GDM1 (cell line): Measurements from ENCODE around the gene CPPED1.

Source experiments
- DNase-seq: peaks from one replicate; lab custom pipeline; 2025; lab: John Stamatoyannopoulos, UW

Gene CPPED1

DNA sequence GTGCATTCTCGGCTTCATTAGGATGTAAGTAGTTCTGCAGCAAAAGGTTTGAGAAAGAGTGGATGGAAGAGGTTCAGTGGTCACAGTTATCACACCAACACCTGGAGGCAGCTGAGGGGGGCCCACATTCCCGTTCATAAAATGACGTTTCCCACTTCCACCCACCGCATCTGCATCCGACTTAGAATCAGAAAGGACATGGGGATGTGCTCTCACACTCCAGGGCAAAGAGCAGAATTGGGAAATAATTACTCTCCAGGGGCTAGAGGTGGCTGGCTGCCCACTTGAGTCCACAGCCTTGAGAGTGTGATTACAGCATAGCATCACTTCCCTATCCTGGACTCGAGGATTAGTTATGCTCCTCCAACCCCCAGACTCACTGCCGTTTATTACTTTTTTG lies 122.0 kb downstream of the CPPED1 start:
- DNase-seq: no peak

DNA sequence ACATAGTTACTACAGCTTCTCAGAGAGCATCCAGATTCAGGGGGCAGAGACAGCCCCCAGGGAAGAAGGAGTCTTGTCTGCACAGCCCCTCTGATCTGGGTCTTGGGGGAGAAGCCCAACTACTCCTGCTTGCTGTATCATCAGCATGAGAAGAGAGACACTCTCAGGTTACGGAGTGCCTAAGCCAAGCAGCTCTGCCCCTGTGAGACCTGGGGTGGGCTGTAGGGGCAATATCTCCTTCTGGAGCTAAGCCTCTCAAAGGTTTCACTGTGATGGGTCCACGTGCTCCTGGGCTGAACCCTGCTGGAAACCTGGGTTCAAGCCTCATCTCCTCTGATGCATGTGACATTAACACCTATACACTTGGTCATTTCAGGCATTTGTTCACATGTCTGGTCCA lies 123.2 kb downstream of the CPPED1 start:
- no peak for DNase-seq

DNA sequence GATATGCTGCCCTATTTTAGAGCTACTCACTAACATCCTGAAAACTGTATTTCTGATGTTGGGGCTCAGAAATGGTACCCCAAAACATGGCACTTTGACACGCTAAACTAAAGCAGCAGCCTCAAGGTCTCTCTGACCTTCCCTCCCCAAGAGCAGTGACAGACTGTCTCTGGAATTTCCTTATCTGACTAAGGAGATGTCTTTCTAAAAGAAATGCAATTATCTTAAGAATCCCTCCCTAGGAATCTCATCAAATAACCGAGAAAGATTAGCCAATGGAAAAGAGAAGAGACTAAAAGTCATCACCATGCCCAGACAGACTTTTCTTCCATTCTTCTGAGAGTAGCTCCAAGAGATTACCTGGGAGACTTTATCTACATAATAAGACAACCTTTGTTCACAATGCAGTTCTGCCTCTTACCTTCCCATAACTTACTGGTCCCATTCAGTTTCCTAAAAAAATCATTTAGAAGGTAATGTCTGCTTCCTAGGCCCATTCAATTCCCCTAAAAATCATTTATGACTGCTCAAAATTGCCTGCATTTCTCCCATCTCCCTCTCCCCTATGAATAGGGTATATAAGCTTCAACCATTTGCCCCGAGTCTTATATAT lies 123.9 kb downstream of the CPPED1 start:
- no peak for DNase-seq

DNA sequence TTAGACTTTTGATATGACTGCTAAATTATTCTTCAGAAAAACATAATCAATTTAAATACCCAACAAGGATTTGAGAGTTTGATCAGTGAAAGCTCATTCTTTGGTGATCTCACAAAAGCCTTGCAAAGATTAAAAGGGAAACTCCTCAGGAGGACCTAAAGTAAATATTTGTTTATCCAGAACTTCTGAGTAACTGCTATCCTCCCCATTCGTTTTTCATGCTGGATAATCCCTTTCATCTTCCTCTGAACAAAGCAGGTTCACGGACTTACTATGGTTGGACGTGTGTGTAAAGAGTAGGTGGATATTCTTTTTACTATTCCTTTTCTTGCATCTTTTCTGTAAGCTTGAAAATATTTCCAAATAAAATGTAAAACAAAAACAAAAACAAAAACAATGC lies 124.7 kb downstream of the CPPED1 start:
- no peak for DNase-seq

DNA sequence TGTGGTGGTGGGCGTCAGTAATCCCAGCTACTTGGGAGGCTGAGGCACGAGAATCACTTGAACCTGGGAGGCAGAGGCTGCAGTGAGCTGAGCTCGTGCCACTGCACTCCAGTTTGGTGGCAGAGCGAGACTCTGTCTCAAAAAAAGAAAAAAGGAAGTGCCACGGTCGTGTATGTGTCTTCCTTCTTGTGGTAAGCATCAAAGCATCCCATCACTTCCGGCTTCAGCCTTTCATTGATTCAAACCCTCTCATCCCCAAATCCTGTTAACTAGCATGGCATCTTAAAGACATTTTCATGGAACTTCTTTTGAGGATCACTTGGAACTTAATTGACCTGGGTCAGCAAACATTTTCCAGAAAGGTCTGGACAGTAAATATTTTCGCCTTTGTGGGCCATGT lies 126.2 kb downstream of the CPPED1 start:
- DNase-seq: no peak

DNA sequence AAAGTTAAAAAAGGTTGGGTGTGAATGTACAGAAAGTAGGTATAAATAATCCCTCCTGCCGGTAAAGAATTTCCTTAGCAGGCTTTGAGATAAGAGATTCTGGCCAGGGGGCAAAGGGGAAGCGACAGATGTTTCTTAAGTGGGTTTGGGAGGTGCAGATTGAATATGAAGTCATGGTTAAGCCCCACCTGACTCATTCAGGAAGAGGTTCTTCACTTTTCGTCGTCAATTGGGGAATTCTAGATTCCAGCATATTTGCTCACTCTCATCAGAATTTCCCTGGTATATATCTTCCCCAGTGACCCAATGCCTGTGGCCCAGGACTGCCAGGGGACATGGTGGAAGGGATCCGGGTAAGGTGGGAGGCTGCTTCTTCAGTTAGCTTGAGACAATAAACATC lies 127.8 kb downstream of the CPPED1 start:
- no peak for DNase-seq

DNA sequence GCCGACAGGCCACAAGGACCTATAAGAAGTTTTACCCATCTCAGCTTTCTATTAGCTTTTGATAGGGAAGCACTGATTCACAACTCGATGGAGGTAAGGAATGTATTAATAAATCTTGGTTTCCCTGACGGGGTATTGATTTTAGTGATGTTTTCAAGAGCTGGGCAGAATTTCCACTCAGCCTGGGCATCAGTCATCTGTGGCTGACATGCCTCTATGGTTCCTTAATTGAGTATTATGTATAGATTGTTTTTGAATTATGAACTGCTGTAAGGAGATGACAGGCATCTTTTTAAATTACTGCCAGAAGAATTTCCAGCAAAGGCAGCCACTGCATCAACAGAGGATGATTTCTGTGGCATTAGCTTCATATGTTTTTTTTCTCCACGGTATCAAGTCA lies 128.6 kb downstream of the CPPED1 start:
- DNase-seq: no peak

DNA sequence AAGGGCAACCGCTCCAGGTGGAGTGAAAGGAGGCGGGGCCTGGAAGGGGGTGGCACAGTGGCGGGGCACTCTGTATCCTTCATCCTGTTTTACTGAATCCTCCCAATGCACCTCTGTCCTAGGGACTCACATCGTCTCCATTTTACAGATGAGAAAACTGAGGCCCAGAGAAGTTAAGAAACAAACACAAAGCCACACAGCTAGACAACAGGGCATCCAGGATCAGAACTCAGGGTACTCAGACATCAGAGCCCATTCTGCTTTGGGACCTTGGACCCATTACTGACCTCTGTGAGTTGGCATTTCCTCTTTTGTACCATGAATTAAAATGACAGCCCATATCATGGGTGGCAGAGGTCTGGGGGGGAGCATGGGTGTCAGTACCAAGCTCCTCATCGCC lies 129.2 kb downstream of the CPPED1 start:
- DNase-seq: no peak

DNA sequence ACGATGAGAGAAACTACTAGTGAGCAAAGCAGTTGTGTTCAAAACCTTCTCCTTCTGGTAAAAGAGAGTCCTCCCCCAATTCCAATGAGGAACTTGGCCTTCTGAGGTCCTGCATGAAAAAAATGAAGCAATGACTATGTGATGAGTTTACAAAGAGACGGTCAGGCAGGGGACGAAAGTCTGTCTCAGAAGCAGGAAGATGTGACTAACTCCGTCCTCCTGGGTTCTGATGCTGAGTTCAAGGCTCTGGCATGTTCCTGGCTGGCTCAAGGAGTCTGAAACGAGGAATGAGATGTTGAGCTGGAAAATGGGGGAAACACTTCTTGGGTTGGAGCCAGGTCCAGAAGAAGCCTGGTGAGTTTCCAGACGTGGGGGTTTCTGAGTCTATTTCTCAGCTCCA lies 129.6 kb downstream of the CPPED1 start:
- no peak for DNase-seq

DNA sequence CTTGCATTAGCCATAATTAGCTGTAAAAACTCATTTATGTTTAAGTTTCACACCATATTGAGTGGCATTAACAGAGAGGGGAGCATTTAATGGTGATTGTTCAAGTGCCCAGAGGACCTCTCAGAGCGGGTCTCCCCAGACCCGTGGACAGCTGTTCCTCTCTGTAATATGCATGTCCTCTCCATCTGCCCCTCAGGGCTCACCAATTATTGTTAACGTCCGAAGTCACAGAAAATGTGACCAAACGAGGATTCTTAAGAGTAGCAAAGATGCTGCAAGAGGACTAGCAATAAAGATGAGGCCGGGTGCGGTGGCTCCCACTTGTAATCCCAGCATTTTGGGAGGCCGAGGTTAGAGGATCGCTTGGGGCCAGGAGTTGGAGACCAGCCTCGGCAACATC lies 130.2 kb downstream of the CPPED1 start:
- DNase-seq: no peak

DNA sequence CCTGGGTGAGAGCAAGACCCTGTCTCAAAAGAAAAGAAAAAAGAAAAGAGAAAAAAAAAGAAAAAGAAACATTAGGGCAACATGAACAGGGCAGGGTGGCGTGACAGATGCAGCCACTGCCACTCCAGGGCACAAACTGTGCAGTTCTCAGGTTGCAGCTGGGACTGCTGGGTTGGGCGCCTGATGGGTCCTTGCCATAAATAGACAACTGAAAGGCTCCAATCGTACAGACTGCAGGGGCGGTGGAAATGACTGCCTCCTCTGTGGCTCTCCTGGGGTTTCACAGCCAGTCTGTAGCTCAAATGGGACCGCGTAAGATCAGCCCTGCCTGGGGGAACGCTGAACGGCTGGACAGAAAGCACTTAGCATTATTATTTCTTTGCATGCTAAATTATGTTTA lies 130.7 kb downstream of the CPPED1 start:
- DNase-seq: no peak

DNA sequence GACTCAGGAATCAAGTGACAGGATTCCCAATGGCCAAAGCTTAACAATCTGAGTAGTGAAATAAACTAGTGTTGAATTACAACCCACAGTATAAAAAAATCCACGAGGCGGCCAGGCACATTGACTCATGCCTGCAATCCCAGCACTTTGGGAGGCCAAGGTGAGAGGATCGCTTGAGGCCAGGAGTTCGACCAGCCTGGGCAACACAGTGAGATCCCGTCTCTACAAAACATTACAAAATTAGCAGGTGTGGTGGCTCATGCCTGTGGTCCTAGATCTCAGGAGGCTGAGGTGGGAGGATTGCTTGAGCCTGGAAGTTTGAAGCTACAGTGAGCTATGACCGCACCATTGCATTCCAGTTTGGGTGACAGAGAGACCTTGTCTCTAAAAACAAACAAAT lies 133.8 kb downstream of the CPPED1 start:
- no peak for DNase-seq

DNA sequence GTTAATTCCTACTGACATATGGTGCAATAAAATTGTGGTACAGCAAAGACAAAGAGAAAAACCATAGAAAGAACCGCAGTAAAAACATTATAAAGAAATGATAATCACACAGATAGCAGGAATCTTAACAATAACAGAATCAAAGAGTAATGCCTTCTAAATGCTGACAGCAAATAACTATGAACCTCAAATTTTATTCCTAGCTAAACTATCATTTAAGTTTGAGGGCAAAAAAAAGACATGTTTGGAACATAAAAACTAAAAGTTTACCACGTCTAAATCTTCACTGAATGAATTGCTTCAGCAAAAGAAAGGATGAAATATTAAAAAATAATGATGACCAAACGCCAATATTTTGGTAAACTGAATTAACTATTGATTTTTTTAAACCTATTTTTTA lies 135.8 kb downstream of the CPPED1 start:
- no peak for DNase-seq

DNA sequence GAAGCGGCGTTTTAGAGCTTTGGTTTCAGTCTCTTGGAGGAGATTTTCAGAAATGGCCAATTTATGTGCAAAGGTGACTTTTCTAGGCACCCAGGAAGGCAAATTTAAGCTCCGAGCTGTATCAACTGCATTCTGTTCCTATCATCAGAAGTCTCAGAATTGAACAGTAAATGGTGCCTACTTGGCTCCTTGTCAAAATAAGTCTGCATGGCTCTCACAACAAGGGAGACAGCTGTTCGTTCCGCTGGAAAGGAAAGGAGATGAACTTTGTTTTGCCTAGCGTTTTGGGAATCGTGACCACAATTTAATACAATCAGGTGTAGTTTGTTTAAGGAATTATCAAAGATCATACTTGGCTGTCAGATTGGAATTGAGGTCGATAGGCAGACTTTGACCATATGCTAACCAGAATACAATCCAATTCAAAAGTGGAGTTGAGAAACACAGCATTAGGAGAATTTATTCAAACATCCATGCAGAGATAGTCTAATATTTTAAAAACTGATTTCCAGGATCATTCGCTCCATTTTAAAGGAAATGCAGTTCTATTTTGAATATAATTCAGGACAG lies 139.4 kb downstream of the CPPED1 start:
- DNase-seq: no peak

DNA sequence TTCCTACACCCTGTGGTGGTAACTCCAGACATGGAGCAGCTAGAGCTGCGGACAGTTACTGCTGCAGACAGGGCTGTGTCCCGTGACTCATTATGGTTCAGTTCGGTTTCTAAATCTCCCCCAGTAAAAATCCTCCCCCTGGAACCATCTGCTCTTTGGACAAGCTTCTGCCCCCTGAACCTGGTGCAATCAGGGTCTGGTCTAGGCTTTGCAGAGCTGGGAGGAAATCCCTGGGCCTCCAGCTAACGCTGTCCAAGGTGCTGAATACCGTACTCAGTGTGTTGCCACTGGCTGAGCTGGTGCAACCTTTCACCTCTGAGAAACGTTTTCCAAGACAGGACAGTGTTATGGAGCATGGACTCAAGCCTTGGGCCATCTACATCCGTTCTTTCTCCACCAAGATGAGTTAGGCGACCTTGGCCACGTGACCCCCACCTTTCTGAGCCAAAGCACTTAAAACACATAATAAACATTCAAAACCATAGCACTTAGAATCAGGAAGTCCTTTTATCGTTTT lies 142.0 kb downstream of the CPPED1 start:
- DNase-seq: peak; percentile 12

DNA sequence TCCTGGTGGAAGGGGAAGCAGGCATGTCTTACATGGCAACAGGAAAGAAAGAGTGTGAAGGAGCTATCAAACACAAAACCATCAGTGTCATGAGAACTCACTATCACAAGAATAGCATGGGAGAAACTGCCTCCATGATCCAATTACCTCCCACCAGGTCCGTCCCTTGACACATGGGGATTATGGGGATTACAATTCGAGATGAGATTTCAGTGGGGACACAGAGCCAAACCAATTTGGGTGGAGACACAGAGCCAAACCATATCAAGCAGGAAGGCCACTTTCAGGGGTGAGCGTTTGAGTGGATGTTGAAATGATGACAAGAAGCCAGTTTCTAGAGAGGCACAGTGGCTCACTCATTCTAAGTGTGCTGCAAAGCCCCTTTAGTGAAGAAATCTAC lies 143.8 kb downstream of the CPPED1 start:
- DNase-seq: no peak

DNA sequence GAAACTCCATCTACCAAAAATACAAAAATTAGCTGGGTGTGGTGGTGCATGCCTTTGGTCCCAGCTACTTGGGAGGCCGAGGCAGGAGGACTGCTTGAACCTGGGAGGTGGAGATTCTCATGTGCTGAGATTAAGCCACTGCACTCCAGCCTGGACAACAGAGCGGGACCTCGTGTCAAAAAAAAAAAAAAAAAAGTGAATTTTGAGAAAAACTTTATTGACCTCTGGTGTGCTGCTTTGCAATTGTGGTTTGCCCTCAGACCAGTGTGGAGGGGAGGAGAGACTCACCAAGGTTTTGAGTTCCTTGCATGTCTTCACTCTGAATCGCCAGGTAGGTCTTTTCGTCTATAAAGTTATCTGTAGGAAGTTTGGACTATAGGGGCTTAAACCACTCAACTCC lies 145.2 kb downstream of the CPPED1 start:
- no peak for DNase-seq

DNA sequence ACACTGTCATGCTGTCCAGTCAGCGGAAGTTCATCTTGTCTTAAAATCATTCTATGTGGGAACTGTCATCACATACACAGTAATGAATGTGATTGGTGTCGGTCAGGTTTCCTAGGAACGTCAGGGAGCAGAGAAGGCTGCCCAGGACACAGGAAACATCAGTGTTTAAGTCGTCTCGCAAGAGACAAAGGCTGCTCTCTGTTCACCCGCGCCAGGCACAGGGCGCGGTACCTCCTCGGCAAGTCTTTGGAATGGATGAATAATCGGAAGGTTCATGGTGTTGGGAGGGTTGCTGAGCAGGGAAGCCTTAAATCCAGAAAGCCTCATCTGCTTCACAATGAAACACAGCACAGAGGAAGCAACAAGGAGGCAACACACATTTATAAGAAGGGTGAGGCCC lies 148.2 kb downstream of the CPPED1 start:
- DNase-seq: no peak

DNA sequence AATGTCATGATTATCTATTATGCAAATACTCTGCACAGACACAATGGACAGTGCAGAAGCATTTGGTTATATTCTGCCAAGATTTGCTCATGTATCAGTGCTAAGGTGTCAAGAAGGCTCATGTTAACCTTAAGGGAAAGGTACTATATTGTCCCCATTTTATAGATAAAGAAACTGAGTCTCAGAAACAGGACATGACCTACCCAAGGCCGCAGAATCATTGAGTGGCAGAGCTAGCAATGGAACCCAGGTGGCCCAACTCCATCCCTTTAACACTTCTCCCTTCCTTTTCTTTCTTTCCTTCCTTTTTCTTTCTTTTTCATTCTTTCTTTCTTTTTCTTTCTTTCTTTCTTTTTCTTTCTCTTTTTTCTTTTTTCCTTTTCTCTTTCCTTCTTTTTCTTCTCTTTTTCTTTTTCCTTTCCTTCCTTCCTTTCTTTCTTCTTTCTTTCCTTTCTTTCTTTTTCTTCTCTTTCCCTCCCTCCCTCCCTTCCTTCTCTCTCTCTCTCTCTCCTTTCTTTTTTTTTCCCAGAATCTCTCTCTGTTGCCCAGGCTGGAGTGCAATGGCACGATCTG lies 149.8 kb downstream of the CPPED1 start:
- DNase-seq: no peak

DNA sequence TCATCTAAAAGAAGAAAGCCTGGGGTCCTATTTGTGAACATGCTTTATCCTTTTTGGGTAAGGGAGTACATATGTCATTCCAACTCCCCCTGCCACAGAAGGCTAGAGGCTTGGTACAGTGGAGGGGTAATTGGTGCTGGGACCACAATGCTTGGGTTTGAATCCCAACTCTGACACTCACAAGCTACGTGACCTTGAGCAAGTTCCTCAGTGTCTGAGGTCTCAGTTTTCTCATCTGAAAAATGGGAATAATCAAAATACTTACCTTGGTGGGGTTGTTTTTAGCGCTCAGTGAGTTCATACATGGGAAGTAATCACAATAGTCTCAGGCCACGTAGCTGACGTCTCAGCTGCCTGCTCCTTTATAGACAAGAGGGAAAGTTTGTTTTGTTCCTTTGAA lies 150.8 kb downstream of the CPPED1 start:
- DNase-seq: no peak

DNA sequence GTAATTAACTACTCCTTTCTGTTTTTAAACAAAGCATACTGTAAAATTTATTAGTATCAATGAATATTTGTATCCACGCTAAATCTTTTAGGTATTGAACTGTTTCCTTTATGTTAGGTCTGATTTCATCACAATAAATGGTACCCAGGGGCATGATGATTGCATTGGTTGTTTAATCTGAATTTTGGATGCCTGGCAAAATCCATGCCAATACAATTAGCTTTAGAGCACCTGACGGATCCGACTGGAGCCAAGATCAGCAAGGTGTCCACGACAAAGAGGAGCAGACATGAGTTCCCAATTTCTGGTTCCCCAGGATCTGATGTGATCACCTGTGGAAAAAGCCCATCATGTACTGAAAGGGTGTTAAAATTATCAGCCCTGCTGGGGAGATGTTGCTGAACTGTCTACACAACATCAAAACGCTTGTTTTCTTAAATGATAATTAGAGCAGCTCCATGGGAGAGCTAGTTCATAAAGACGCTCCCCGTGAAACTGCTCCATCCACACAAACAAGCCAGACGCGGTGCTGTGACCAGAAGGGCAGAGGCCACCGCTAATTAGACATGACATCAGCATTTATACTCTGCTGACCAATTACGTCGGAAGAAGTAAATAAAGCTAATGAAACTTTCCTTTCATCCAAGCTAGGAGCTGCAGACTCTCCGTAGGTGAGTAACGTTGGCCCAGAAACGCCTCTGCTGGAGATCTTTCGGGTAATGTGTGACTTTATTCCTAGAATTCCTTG lies 151.7 kb downstream of the CPPED1 start:
- no peak for DNase-seq

DNA sequence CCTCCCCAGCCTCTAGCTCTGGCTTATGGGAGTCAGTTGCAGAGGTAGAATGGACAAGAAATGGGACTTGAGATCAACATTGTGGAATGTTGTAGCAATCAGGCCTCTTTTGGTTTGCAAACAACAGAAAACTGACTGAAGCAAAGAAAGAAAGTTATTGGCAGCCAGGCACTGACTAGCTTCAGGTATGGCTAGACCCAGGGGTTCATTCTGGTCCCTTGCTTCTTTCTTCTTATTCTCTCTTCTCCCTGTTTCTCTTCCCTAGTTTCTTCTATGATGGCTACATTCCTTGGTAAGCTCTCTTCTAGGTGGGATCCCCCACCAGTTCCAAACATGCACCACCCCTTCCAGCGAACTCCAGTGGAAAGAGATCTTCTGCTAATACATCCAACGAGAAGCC lies 154.3 kb downstream of the CPPED1 start:
- no peak for DNase-seq
